Stimulated activated CD4-positive, alpha-beta T cell treated with anti-CD3 and anti-CD28 coated beads, Interleukin-12 subunit alpha, Interleukin-12 subunit beta, amount 100 ng/mL, for 24 hours (primary cell): ENCODE measurements around the gene TMEM245.
"Not testable (repeated sequence)": the region's sequence is repeated elsewhere in the genome, so short reads cannot be mapped to it uniquely, and the experiment has no call there.

Experiments
- DNase-seq, 2 experiments: peaks; one replicate each; pipeline ENCODE4 v3.0.0-alpha.2; 2020; ENCODE audit warnings: low read depth in 2 of 2

TMEM245 gene

DNA sequence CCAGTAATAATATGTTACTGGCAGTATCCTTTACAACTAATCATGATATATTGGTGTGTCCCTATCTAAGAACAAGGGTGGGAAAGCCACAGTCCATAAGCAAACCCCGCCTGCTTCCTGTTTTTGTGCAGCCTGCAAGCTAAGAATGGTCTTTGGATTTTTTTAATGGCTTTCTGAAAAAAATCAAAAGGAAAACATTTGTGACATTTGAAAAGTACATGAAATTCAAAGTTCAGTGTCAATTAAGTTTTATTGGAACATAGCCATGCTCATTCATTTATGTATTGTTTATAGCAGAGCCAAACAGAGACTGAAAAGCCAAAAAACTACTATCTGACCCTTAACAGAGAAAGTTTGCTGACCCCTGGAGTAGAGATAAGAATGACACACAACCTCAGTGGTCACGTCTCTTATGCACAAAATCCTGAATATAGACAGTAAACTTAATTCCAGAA lies 12.8 kb upstream of the TMEM245 start:
- no peak for DNase-seq

DNA sequence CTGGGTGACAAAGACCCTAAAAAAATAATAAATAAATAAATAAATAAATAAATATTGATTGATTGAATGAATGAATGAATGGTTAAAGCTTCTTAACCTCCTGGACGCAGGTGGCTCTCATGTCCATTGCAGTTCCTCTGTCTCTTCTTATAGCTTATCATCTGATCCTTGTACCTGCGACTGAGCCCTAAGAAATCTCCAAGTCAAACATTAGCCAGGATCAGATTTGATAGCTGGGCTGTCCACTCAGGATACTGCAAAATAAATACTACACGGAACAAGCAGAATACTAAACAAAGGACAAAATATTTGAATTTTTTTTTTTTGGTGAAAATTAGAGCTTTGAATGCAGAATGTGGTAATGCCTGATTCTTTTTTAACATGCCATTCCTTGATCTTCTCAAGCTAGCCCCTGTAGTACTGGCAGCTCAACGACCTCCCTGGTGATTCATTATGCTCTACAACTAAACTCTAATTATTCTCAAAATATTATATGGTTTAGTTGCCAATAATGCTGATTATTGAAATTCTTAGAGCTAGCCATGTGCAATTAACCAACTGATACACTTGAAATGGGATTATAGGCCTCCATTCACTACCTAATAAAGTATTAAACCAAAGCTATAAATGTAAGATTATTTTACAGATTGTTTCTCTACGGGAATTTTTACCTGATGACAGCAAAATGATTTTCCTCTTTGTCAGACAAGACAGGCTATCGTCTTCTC lies 9.9 kb upstream of the TMEM245 start:
- no peak for DNase-seq

DNA sequence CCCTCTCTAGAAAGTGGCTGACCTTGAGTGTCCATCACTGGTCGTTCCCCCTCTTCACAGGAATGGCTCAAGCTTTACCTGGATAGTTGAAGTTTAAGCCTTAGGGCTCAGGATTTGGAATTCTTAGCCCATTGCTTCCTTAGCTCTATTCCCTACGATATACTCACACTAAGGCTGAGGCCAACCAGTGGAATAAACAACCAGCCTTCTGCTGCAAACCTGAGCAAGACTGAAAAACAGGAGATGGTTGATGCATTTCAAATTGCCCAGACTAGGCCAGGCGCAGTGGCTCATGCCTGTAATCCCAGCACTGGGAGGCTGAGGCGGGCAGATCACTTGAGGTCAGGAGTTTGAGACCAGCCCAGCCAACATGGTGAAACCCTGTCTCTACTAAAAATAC lies 6.9 kb upstream of the TMEM245 start:
- DNase-seq, result not testable (repeated sequence)

DNA sequence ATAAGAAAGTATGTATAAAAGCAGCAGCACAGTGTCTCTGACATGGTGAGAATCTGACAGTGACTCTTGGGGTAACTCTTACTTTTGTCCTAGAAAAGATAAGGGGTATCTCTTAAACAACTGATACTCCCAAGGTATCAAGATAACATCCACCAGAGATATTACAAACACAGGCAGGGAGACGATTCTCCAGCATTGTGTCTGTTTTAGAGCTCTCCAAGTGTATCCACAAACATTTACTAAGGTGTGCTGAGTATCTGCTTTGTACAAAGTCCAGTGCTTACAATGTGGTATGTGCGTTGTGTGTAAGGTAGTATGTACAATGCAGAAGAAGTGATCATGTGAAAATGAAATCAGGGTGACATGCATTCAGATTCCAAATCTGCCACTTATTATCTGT lies 4.4 kb upstream of the TMEM245 start:
- DNase-seq, result no peak

DNA sequence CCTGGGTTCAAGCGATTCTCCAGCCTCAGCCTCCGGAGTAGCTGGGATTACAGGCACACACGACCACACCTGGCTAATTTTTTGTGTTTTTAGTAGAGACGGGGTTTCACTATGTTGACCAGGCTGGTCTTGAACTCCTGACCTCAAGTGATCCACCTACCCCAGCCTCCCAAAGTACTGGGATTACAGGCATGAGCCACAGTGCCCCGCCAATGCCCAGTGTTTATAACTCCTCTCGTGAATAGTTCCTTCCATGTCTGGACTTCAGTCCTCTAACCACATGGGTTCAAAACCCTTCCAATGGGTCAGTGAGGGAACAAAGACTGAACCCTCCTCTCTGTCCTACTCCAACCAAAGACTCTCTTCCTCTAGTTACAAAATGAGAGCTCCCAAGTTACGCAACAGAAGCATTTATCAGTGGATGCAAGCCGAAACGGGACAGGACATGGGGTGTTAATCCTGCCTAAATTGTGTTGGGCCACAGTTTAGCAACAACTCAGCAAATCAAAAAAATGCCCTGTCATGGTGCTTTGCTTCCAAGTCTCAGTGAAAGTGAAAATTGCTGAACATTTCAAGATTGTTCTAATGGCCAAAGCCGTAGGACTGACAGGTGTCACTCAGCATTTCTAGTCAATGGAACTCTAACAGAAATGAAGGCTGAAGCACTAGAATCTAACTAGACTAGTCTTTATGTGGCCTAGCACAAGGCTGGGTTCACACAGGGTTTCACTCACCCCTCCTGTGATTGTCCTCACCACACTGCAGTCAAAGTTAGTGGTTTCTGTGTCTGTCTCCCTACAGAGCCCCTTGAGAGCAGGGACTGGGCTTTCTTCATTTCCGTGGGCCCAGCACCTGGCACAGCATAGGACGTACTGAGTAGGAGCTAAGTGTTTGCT lies 3.2 kb upstream of the TMEM245 start:
- no peak for DNase-seq

DNA sequence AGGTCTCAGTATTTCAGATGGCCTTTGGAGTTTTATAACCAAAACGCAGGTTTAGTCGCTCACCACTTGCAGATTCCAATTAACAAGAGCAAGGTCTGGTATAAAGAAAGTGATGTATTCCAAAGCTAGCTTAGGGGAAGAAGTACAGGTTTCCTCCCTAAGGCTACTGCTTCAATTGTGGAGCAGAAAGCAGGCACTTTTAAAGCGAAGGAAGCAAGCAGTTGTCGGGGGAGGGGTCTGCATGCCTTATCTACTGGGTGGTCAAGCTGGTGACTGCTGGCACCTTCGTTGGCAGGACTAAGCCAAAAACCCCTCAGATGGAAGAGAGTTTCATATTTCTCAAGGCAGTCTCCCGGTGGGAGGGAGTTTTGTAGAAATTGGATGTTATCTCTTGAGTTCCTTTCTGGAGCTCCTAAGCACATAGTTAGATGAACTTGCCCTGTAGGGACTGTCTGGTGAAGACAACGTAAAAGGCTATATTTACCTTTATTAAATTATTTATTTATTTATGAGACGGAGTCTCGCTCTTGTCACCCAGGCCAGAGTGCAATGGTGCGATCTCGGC lies 1.6 kb upstream of the TMEM245 start:
- DNase-seq, result no peak

DNA sequence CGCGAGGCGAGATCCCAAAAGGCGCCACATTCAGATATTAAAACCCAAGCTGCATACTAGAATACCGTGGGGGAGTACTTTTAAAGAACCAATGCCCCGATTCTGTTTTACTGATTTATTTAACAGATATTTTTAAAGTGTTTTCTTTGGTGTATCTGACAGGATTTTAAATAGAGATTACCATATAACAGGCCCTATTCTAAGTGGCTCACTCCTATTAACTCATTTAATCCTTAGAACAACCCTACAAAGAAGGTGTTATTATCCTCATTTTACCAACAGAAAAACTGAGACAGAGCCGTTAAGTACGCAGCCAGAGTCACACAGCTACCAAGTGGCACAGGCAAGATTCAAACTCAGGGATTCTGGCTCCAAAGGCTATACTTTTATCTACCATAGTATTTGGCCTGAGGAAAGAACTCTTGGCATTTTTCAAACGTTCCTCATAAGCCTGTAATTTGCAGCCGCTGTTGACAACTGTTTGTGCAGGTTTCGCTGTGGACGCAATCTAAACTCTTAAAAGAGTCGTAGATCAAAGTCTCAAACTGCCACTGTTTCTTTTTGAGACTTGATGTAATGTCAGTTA lies 550 bp upstream of the TMEM245 start:
- no peak for DNase-seq

DNA sequence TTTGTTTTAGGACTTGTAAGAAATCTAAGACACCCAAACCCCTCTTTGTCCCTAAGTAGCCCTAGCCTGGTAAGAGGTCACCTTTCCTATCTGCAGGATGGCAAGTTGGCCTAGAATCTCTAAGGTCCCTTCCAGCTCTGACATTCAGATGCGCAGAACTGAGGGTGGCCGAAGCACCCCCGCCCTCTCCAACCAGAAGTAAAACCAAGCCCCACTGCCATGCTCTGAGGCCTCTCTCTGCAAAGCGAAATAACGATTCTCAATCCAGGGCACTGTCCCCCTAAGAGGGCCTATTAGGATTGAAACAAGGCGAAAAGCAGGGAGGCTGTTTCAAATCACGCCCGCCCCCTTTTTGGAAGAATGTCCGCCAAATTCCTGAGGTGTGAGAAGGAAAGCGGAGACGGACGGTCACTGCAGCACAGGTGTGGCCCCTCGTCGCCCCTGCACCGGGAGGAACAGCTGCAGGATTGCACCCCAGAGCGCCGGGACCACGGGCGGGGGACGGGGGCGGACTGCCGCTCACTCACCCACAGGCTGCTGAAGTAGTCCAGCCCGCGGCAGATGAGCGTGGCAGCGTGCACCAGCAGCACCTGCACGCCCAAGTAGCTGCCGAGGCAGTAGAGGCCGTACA lies 824 bp downstream of the TMEM245 start:
- DNase-seq, result no peak

DNA sequence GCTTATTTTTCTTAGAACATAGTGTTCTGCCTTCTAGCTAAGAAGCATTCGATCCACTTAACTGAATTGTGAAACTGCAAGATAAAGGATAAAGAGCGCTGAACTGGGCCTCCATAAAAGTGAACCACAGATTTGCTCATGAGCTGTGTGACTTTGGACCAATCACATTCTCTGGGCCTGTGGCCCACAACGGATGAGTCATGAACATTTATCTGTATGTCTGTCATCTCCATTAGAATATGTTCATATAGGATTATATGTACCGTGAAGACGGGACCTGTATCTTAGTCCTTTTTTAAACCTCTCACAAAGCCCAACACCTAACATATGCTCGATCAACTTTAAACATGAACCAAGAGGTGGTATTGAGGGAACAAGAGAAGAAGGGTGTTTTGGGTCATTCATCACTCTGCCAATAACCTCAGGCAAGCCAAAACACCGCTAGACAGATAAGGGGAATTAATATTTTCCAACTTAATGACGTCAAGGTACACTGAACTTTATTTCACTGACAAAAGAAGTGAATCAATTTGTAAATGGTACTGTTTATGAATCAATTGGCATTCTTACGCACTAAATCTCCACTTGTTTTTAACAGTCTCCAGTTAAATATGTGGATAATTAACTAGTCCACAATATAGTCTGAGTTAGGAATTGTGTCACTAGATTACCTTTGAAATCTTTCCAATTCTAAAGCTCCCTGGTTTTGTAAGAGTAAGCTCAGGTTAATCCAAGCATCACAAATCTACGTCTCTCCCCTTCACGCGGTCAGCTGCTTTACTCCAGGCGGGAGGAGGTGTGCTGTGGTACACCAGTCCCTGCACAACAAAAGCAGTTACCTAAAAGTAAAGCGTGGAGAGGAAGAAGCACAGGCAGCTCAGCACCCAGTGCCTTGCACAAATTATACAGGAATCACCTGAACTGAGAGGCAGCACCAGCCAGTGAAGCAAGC lies 1.6 kb downstream of the TMEM245 start:
- DNase-seq, result peak; percentile 14 to 22

DNA sequence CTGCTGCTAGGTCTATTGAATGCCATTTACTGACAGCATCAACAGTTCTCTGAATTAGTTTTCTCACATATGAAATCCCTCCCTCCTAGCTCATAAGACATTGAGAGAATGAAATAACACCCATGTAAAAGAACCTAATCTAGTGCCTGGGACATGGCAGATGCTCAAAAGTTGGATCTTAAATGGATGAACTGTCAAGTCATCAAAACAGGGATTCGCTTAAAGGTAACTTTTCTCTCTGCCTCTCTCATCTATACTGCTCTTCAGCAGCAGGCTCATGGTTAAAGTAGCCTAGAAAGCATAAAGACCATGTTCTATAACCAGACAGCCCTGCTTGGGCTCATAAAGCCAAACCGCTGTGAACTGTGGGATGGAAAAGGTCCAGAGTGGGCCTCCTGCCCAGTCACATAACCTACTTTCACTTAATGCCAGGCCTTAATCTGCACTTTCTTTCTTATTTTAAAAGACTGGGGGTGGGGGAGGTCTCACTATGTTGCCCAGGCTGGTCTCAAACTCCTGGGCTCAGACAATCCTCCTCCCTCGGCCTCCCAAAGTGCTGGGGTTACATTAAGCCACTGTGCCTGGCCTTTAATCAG lies 3.7 kb downstream of the TMEM245 start:
- DNase-seq, result no peak

DNA sequence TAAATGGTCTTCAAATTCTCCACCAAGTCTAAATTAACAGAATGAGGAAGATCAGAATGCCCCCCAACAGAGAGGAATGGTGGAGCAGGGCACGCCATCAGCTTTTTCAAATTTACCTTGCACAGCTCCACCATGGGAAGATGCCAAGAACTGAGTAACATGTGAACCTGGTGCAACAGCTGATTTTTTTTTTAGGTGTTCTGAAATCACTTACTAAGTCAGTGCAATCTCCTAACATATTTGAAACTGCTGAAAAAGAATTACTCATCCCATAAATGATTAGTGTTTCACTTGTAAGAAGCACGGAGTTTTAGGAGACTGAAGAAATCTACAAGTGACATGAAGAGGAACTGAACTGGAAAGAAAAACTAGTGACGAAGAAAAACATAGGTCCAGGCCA lies 5.1 kb downstream of the TMEM245 start:
- DNase-seq, result no peak

DNA sequence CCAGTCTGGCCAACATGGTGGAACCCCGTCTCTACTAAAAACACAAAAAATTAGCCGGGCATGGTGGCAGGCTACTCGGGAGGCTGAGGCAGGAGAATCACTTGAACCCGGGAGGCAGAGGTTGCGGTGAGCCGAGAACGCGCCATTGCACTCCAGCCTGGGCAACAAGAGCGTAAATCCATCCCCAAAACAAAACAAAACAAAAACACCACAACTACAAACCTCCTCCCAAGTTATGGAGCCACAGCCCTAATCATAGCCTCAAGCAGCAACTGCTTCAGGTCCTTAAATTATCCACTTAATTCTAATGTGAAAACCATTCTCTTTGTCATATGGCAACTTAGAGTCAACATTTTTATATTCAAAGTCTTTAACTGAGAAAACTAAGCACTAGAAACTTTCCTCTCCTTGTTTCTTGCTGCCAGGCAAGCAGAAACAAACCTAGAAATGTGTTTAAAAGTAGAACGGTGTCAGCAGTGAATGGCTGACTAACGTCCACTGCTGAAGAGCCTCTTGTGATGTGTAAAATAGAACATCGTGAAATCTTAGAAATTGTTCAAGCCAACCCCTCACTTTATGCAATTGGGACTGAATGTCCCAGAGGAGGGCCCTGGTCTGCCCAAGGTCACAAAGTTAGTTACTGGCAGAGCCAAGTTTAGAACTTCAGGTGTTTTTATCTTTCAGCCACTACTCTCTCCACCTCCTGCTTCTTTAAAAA lies 5.7 kb downstream of the TMEM245 start:
- DNase-seq, result no peak

DNA sequence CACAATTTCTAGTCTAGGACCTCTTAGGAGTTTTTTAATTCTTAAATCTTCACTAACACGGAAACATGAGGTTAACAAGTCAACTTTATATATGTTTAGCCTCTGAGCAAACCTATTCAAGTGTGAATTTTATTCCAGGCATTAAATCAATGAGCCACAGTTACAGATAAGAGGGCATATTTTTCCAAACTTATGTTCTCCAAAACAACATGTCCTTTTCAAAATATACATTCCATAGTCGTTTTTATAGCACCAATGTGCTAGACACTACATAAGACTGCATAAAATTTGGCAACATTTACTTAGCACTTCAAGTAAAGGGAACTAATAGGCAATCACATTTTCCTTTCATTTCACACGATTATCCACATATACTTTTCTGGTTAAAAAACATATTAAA lies 6.5 kb downstream of the TMEM245 start:
- no peak for DNase-seq

DNA sequence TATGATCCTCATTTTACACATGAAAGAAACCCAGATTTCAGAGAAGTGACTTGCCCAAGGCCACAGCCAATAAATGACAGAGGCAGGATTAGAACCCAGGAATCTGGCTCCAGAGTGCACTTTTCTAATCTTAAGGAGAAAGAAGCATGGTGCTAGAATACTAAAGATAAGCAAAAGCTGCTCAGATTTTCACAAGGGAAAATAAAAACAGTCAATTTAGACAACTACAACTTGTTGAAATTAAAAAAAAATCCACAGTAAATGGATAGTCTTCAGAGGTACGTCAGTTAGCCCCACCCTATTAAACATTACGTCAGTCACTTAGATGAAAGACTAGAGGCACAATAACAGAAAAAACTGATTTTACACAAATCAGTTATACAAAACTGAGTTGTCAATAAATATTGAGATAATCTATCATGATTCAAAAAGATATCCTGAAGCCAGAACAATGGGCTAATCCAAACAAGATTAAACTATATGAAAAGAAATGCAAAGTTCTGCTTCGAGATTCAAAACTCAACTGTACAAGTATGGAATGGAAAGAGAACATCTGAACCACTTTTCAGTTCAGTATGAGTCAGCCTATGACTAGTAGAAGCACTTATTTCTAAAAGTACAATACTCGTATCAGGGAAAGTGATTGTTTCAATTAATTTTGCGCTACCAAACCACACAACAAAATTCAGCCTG lies 9.3 kb downstream of the TMEM245 start:
- no peak for DNase-seq

DNA sequence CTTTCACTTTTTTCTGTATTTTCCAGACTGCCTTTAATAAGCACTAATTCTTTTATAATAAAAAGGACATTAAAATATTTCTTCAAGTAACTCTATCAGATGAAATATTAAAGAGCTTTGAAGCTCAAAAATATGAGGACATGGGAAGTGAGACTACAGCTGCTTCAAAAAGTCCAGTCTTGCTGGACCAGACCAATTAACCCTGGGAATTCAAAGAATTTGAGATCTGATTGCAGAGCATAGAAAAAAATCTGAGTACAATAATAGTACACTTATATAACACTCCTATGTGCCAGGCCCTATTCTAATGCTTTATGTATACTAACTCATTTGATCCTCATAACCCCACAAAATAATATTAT lies 9.8 kb downstream of the TMEM245 start:
- DNase-seq, result no peak

DNA sequence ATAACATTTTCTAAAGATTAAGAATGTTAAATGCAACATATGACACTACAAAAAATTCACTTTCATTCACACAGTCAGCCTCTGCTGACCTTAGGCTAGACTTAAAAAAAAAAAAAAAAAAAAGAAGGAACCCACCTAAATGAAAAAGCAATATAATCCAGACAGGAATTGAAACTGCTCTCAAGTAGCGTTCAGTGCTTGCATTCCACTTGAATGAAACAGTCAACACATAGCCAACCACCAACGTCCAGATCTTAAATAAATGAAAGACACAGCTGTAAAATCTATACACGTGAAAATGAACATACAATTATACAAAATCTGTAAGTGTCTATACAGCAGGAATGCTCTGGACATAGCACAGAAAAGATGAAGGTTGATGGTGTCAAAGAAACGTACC lies 11.4 kb downstream of the TMEM245 start:
- DNase-seq, result no peak

DNA sequence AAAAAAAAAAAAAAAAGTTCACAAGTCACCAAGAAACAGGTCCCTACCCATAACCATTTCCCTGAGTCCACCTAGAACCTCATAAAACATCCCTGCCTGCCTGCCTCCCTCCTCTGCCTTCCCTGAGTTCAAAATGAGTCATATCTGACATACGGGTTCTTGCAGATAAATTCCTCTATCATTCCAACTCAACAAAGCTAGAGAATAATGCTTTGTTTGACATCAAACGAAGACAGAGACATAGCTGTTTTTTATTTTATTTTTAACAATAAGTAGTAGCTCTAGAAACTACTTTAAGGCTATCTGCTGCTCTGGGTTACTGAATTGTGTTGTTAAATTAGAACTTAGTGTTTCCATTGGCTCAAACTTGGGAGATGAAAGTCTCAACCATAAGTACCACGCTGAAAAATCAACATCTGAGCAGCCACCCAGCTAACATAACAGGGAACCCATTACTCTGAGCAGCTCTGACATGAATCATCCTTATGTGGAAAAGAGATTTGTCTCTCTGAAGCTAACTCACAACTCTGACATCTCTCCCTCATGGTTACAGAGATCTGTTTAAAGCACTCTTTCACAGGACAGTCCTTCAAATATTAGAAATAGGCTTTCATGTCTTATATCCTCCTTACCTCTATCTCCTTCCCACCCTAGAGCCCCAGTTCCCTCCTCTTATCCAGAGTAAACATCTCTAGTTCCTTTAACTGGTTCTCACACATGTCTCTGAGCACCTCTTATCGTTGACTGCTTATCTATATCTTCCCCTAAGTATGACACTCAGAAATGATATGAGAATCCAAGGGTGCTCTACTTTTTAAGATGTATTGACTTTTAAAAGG lies 12.1 kb downstream of the TMEM245 start:
- DNase-seq, result no peak

DNA sequence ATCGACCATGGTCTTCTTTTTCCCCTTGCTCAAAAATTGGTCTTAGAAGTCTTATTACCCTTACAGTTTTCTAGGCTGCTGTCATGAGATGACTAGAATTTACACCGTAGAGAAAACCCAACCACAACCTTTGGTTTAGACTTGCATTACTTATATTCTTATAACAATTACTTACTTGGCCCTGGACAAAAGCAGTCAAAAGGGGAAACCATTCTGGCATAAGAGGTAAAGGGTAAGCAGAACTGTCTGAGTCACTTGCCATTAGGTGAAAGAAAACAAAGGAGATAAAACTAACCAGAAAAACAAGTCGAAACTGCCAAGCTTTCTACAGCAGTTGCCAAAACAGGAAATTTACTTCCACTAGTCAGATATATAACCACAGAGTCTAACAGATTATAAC lies 17.9 kb downstream of the TMEM245 start:
- DNase-seq, result no peak
